HepG2 (cell line): ENCODE measurements around the gene RRP36. TPM values are rescaled to one million over a fixed set of nuclear protein-coding genes. Genes with fewer than 3 reads are reported as not detected.

Experiments
- ARNT ChIP-seq: fragments of 450-650 bp; IDR thresholded peaks from 2 replicates; pipeline ENCODE4 v1.6.1; 2017
- BORCS8-MEF2B ChIP-seq: sonication (generic); formaldehyde crosslinking; IDR thresholded peaks from 2 replicates; pipeline ENCODE4 v1.8.0; 2022; ENCODE audit warnings: mild to moderate bottlenecking, missing genetic modification reagents
- GABPA ChIP-seq, 2 experiments: IDR thresholded peaks; 2 replicates each; pipeline ENCODE4 v1.6.1; 2011 to 2016; ENCODE audit warnings: low read depth in 2 of 2, low read length in 1 of 2, missing biosample characterization in 1 of 2, missing genetic modification characterization in 1 of 2
- LRRFIP1 ChIP-seq: sonication (generic); formaldehyde crosslinking; conservative IDR thresholded peaks from 2 replicates; pipeline ENCODE4 v1.4.0; 2020; ENCODE audit warnings: missing genetic modification reagents
- MLXIP ChIP-seq: sonication (generic); formaldehyde crosslinking; IDR thresholded peaks from 2 replicates; pipeline ENCODE4 v1.9.0; 2021; ENCODE audit warnings: missing genetic modification reagents, borderline replicate concordance
- MTERF4 ChIP-seq: sonication (generic); formaldehyde crosslinking; IDR thresholded peaks from 2 replicates; pipeline ENCODE4 v1.8.0; 2023; ENCODE audit warnings: mild to moderate bottlenecking, missing genetic modification reagents
- NFYB ChIP-seq: sonication (generic); formaldehyde crosslinking; IDR thresholded peaks from 2 replicates; pipeline ENCODE4 v1.4.0; 2020; ENCODE audit warnings: missing genetic modification reagents
- PHF21A ChIP-seq: sonication (generic); formaldehyde crosslinking; IDR thresholded peaks from 2 replicates; pipeline ENCODE4 v1.5.0; 2020; ENCODE audit warnings: mild to moderate bottlenecking, missing genetic modification reagents
- POLR2AphosphoS2 ChIP-seq: IDR thresholded peaks from 2 replicates; pipeline ENCODE4 v1.6.1; 2011; ENCODE audit warnings: low read depth, low read length, improper control_type of control experiment
- RAD51 ChIP-seq: fragments of 450-650 bp; IDR thresholded peaks from 2 replicates; pipeline ENCODE4 v1.6.1; 2016; ENCODE audit warnings: borderline replicate concordance
- SRF ChIP-seq: IDR thresholded peaks from 2 replicates; pipeline ENCODE4 v1.6.1; 2011; ENCODE audit warnings: mild to moderate bottlenecking, low read depth, low read length, moderate library complexity
- STAG1 ChIP-seq: sonication (generic); formaldehyde crosslinking; IDR thresholded peaks from 2 replicates; pipeline ENCODE4 v1.4.0; 2020; ENCODE audit warnings: missing genetic modification reagents
- TFAP4 ChIP-seq: sonication (generic); IDR thresholded peaks from 2 replicates; pipeline ENCODE4 v1.6.1; 2016; ENCODE audit warnings: low read depth, borderline replicate concordance
- THAP9 ChIP-seq: sonication (generic); formaldehyde crosslinking; IDR thresholded peaks from 2 replicates; pipeline ENCODE4; 2020; ENCODE audit warnings: missing genetic modification reagents, mild to moderate bottlenecking, borderline replicate concordance
- ZKSCAN8 ChIP-seq: IDR thresholded peaks from 2 replicates; pipeline ENCODE4 v1.6.1; 2016; ENCODE audit warnings: borderline replicate concordance, missing genetic modification reagents, missing compliant biosample characterization
- ZNF205 ChIP-seq: IDR thresholded peaks from 2 replicates; pipeline ENCODE4 v1.6.1; 2018; ENCODE audit warnings: missing biosample characterization, missing genetic modification reagents
- ZNF232 ChIP-seq: sonication (generic); formaldehyde crosslinking; IDR thresholded peaks from 2 replicates; pipeline ENCODE4 v1.4.0; 2020; ENCODE audit warnings: missing genetic modification reagents, borderline replicate concordance
- ZNF558 ChIP-seq: sonication (generic); formaldehyde crosslinking; IDR thresholded peaks from 2 replicates; pipeline ENCODE4 v1.9.0; 2022; ENCODE audit warnings: mild to moderate bottlenecking, missing genetic modification reagents, borderline replicate concordance
- ZNF766 ChIP-seq: sonication (generic); formaldehyde crosslinking; IDR thresholded peaks from 2 replicates; pipeline ENCODE4 v1.5.0; 2020; ENCODE audit warnings: missing genetic modification reagents, borderline replicate concordance
- ZNF790 ChIP-seq: sonication (generic); formaldehyde crosslinking; IDR thresholded peaks from 2 replicates; pipeline ENCODE4 v1.8.0; 2022; ENCODE audit warnings: missing genetic modification reagents, mild to moderate bottlenecking, borderline replicate concordance
- ZSCAN9 ChIP-seq: IDR thresholded peaks from 2 replicates; pipeline ENCODE4 v1.6.1; 2016; ENCODE audit warnings: borderline replicate concordance
- polyA plus RNA-seq, 8 experiments: library from polyadenylated mRNA; depleted of rRNA in 3 of 8; stranded (reverse) in 7 of 8; unstranded in 1 of 8; fragments of >200 nt; fragmentation: Illumina TruSeq in 4 of 8; extraction: Trizol in 4 of 8; gene quantifications; 2 replicates each; pipeline versions ENCODE4 v1.2.1 to v1.2.3, GENCODE V29; 2011 to 2016; ENCODE audit warnings: low read depth in 4 of 8, missing spikeins in 1 of 8, mixed read lengths in 1 of 8; ENCODE audit not compliant: insufficient read depth in 1 of 8
- total RNA-seq, 5 experiments: library from RNA; depleted of rRNA; stranded (reverse); fragments of >200 nt; fragmentation: Illumina TruSeq; extraction: Trizol; gene quantifications; 2 replicates each; pipeline ENCODE4 v1.2.3, GENCODE V29; 2016; ENCODE audit warnings: low read depth in 1 of 5

Gene RRP36
- total and polyA plus RNA-seq, 2 of the 13 experiments (the other 11 are each of a cell fraction or from before 2014, with no cell fraction given): 29.5 to 144 TPM

GRCh38 chr6:42978487-42978838 lies 43.0 kb upstream of the RRP36 start (continued):
- no peak for TF ChIP-seq MTERF4 (CRISPR knock-in tag)
- TF ChIP-seq MLXIP (CRISPR knock-in tag): 0 out of 2 replicates have a peak, but pooled peaks have one; percentile 43
- peak; percentile 23; the same call in 1 of the 2 replicates for TF ChIP-seq ZNF232 (CRISPR knock-in tag)
- no peak for TF ChIP-seq GABPA (IDR thresholded peaks at IDR 0.05; ENCODE audit: low read depth, low read length)
- no peak for TF ChIP-seq GABPA (CRISPR knock-in tag; IDR thresholded peaks at IDR 0.05; ENCODE audit: low read depth)
- TF ChIP-seq ZNF205 (CRISPR knock-in tag): no peak
- TF ChIP-seq TFAP4: no peak
- TF ChIP-seq ZNF766: no peak
- no peak for TF ChIP-seq THAP9 (CRISPR knock-in tag)
- TF ChIP-seq NFYB (CRISPR knock-in tag): no peak
- no peak for TF ChIP-seq RAD51
- no peak for TF ChIP-seq BORCS8-MEF2B (CRISPR knock-in tag)
- TF ChIP-seq PHF21A: peak; percentile 61; the same call in 1 of the 2 replicates
- TF ChIP-seq ZSCAN9 (CRISPR knock-in tag): no peak
- TF ChIP-seq SRF: no peak
- TF ChIP-seq ZNF558: peak; percentile 92; the same call in 1 of the 2 replicates
- TF ChIP-seq STAG1 (CRISPR knock-in tag): 0 out of 2 replicates have a peak, but pooled peaks have one; percentile 6
- no peak for TF ChIP-seq POLR2AphosphoS2
- TF ChIP-seq LRRFIP1 (CRISPR knock-in tag): no peak
- TF ChIP-seq ZNF790: no peak
- no peak for TF ChIP-seq ARNT
- no peak for TF ChIP-seq ZKSCAN8 (CRISPR knock-in tag)
